ENCODE results near the gene LCA5.
A peak's percentile ranks its signal among the peaks of the same experiment; 100 is the strongest.

Gene LCA5

DNA sequence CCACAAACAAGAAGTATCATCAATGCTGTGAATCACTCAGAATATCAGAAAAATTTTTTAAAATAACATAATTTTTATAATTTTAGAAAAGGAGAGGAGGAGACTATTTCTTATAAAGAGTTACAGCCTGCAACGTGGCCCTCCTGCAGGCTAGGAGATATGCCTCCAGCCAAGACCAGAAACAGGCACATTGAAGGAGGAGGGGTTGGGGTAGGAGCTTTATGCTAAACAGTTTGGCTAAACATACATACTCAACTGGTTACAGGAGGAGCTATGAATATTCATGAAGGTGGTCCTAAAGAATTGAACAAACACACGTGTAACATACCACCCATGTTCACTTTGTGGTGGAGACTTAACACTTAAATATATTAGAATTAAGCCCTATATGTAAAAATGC lies 14.2 kb upstream of the LCA5 start:
- Histone ChIP-seq H3F3A (ENCODE audit: insufficient read depth, low read length) (no peaks in the 10 kb centered on the region), H3K9me2 (replicated peaks; ENCODE audit: insufficient read depth, low read length) (no peaks in the 10 kb centered on the region), H3K79me2 (ENCODE audit: low read length) (no peaks in the 10 kb centered on the region), H3K36me3 (replicated peaks; ENCODE audit: insufficient read depth, low read length) (no peaks in the 10 kb centered on the region), H2AFZ (ENCODE audit: low read length) (no peak overlapping the region), H3K9me3 (replicated peaks; ENCODE audit: insufficient read depth, low read length) (no peaks in the 10 kb centered on the region), H3K4me3 (ENCODE audit: low read length) (no peak overlapping the region), H3K4me2 (ENCODE audit: low read depth, low read length) (no peak overlapping the region), H4K20me1 (ENCODE audit: insufficient read depth, low read length) (no peaks in the 10 kb centered on the region), H3K27ac (ENCODE audit: low read length) (no peak overlapping the region), H3K9ac (ENCODE audit: low read length) (no peak overlapping the region), H3K27me3 (replicated peaks; ENCODE audit: insufficient read depth, low read length) (no peaks in the 10 kb centered on the region), H3K4me1 (ENCODE audit: low read length) (peaks cover under 1% of the 10 kb centered on the region)
- no peak for TF ChIP-seq EZH2phosphoT487 (IDR thresholded peaks at IDR 0.05; ENCODE audit: low read length)
- DNase-seq = no peak

DNA sequence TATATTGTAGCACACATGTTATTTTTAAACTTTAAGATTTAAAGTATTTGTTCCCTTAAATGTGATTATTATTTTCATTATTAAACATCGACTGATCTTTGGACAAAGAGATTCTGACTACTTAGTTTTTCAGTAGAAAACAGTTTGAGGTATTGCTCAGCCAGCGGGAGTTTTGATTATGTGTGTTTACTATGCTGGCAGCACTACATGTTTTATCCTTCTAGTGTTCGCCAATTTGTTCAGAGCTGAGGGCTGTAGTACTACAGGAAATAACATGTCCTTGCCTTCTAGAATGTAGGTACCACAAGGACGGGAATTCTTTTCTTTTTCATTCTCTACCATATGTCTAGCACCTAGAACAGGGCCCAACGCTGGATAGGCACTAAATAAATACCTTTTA lies 11.1 kb upstream of the LCA5 start:
- Histone ChIP-seq H3K27me3 (replicated peaks; ENCODE audit: insufficient read depth, low read length) (no peaks in the 10 kb centered on the region), H3K36me3 (replicated peaks; ENCODE audit: insufficient read depth, low read length) (no peaks in the 10 kb centered on the region), H3F3A (ENCODE audit: insufficient read depth, low read length) (peaks cover 23% of the 10 kb centered on the region), H2AFZ (ENCODE audit: low read length) (no peak overlapping the region), H3K4me3 (ENCODE audit: low read length) (no peak overlapping the region), H3K9me3 (replicated peaks; ENCODE audit: insufficient read depth, low read length) (no peaks in the 10 kb centered on the region), H3K9ac (ENCODE audit: low read length) (no peak overlapping the region), H3K4me1 (ENCODE audit: low read length) (peaks cover 22% of the 10 kb centered on the region), H3K4me2 (ENCODE audit: low read depth, low read length) (no peak overlapping the region), H3K79me2 (ENCODE audit: low read length) (no peaks in the 10 kb centered on the region), H3K27ac (ENCODE audit: low read length) (no peak overlapping the region), H4K20me1 (ENCODE audit: insufficient read depth, low read length) (no peaks in the 10 kb centered on the region), H3K9me2 (replicated peaks; ENCODE audit: insufficient read depth, low read length) (no peaks in the 10 kb centered on the region)
- TF ChIP-seq, protein P1, sequence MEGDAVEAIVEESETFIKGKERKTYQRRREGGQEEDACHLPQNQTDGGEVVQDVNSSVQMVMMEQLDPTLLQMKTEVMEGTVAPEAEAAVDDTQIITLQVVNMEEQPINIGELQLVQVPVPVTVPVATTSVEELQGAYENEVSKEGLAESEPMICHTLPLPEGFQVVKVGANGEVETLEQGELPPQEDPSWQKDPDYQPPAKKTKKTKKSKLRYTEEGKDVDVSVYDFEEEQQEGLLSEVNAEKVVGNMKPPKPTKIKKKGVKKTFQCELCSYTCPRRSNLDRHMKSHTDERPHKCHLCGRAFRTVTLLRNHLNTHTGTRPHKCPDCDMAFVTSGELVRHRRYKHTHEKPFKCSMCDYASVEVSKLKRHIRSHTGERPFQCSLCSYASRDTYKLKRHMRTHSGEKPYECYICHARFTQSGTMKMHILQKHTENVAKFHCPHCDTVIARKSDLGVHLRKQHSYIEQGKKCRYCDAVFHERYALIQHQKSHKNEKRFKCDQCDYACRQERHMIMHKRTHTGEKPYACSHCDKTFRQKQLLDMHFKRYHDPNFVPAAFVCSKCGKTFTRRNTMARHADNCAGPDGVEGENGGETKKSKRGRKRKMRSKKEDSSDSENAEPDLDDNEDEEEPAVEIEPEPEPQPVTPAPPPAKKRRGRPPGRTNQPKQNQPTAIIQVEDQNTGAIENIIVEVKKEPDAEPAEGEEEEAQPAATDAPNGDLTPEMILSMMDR (IDR thresholded peaks at IDR 0.05; ENCODE audit: low read length) = no peak
- no peak for TF ChIP-seq EZH2 (optimal IDR thresholded peaks at IDR 0.05; ENCODE audit: low read depth, low read length)
- TF ChIP-seq EZH2phosphoT487 (IDR thresholded peaks at IDR 0.05; ENCODE audit: low read length) = no peak
- no peak for DNase-seq

DNA sequence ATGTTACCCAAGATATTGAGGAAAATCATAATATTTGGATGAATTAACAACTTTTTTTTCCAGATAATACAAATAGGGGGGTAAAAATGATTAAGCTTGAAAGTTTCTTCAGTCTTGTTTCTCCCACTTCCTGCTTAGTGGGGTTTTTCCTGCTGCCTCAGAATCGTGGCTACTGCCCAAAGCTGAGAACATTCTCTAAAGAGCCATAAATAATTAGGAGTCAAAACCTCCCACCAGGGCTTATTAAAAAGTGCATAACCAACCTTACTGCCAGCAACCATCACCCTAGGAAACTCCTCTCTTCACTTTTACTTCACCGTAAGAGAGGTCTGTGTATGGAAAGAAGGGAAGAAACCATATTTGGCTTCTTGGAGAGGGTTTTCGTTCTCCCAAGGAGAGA lies 9.0 kb upstream of the LCA5 start:
- H3K4me3 ChIP-seq (ENCODE audit: low read length) = no peak overlapping the region
- peak overlapping the region; percentile 97; the same call in 1 of the 2 replicates for H3K27ac ChIP-seq (ENCODE audit: low read length)
- no peak for TF ChIP-seq EZH2 (optimal IDR thresholded peaks at IDR 0.05; ENCODE audit: low read depth, low read length)
- TF ChIP-seq EZH2phosphoT487 (IDR thresholded peaks at IDR 0.05; ENCODE audit: low read length) = no peak
- TF ChIP-seq, protein P1 (IDR thresholded peaks at IDR 0.05; ENCODE audit: low read length) = no peak
- no peaks in the 10 kb centered on the region for H3K79me2 ChIP-seq (ENCODE audit: low read length)
- peaks cover 31% of the 10 kb centered on the region for H3K4me1 ChIP-seq (ENCODE audit: low read length)
- no peak overlapping the region for H2AFZ ChIP-seq (ENCODE audit: low read length)
- H3K9me2 ChIP-seq (replicated peaks; ENCODE audit: insufficient read depth, low read length) = no peaks in the 10 kb centered on the region
- DNase-seq = no peak
- no peaks in the 10 kb centered on the region for H3K9me3 ChIP-seq (replicated peaks; ENCODE audit: insufficient read depth, low read length)
- no peaks in the 10 kb centered on the region for H3K36me3 ChIP-seq (replicated peaks; ENCODE audit: insufficient read depth, low read length)
- no peaks in the 10 kb centered on the region for H4K20me1 ChIP-seq (ENCODE audit: insufficient read depth, low read length)
- peaks cover 25% of the 10 kb centered on the region for H3F3A ChIP-seq (ENCODE audit: insufficient read depth, low read length)
- no peak overlapping the region for H3K9ac ChIP-seq (ENCODE audit: low read length)
- H3K27me3 ChIP-seq (replicated peaks; ENCODE audit: insufficient read depth, low read length) = no peaks in the 10 kb centered on the region
- H3K4me2 ChIP-seq (ENCODE audit: low read depth, low read length) = no peak overlapping the region

DNA sequence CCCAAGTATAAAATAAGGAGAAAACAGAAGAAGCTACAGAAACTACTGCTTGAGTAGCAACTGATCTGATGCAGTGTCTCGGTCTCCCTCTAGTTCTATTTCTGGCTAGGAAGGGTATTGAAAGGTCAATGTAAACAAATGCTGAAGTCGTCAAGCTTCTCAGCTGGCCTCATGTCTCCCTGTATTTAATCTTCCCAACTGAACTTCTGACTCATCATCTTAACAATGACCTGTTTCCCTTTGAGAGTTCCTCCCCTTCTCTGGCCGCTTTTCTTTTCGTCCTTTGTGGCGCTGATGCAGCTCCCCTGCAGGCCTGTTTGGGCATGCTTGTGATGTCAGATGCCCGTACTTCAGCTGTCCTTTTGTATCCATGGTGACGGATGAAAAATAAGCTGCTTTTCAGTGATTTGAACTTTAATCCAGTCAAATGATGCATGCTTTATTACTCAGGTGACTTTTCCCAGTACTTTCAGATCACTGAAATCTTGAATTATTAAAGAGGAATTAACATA lies 7.8 kb upstream of the LCA5 start:
- H3K27ac ChIP-seq (ENCODE audit: low read length) = peak overlapping the region; percentile 97
- H3K4me3 ChIP-seq (ENCODE audit: low read length) = peak overlapping the region; percentile 48
- peaks cover 25% of the 10 kb centered on the region for H3F3A ChIP-seq (ENCODE audit: insufficient read depth, low read length)
- H3K4me1 ChIP-seq (ENCODE audit: low read length) = peaks cover 31% of the 10 kb centered on the region
- DNase-seq = peak; percentile 96
- H3K9me2 ChIP-seq (replicated peaks; ENCODE audit: insufficient read depth, low read length) = no peaks in the 10 kb centered on the region
- H3K4me2 ChIP-seq (ENCODE audit: low read depth, low read length) = peak overlapping the region; percentile 75
- no peaks in the 10 kb centered on the region for H4K20me1 ChIP-seq (ENCODE audit: insufficient read depth, low read length)
- H2AFZ ChIP-seq (ENCODE audit: low read length) = peak overlapping the region; percentile 41
- no peaks in the 10 kb centered on the region for H3K36me3 ChIP-seq (replicated peaks; ENCODE audit: insufficient read depth, low read length)
- TF ChIP-seq EZH2 (optimal IDR thresholded peaks at IDR 0.05; ENCODE audit: low read depth, low read length) = no peak
- TF ChIP-seq, protein P1 (IDR thresholded peaks at IDR 0.05; ENCODE audit: low read length) = peak; percentile 70
- TF ChIP-seq EZH2phosphoT487 (IDR thresholded peaks at IDR 0.05; ENCODE audit: low read length) = no peak
- peak overlapping the region; percentile 79 for H3K9ac ChIP-seq (ENCODE audit: low read length)
- H3K27me3 ChIP-seq (replicated peaks; ENCODE audit: insufficient read depth, low read length) = no peaks in the 10 kb centered on the region
- H3K79me2 ChIP-seq (ENCODE audit: low read length) = no peaks in the 10 kb centered on the region
- no peaks in the 10 kb centered on the region for H3K9me3 ChIP-seq (replicated peaks; ENCODE audit: insufficient read depth, low read length)

All from MM.1S (cell line).